ENCODE measurements around the gene CFAP119.

Gene CFAP119

DNA sequence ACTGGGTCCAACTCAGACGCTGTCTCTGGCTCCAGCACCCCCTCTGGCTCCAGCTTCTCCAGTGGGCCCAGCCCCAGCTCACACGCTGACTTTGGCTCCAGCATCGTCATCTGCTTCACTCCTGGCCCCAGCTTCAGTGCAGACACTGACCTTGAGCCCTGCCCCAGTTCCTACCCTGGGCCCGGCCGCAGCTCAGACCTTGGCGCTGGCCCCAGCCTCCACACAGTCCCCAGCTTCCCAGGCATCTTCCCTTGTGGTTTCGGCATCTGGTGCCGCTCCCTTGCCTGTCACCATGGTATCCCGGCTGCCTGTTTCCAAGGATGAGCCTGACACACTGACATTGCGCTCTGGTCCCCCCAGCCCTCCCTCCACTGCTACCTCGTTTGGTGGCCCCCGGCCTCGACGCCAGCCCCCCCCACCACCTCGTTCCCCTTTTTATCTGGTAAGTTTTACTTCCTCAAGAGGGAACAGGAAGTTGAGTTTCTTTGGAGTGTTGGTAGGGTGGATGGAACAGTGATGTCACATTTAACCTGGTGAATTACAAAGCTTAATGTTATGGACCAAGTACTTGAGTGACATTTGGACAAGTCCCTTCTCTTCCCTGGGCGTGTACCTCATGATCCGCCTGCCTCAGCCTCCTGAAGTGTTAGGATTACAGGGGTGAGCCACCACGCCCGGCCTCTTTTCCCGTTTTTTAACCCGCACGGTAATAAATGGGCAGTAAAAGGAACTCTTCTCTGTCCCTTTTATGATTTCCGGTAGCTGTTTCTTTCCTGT, 37.0 kb downstream of the CFAP119 start:
- peak overlapping the region; percentile 41 for H3K27ac ChIP-seq (ENCODE audit: low read depth, low read length)
- peak overlapping the region in 1 of 5 donors; percentile 21 for H3K9ac ChIP-seq (ENCODE audit: low read length in 5 of 5)
- no peaks in the 10 kb centered on the region for H3K27me3 ChIP-seq (ENCODE audit: control insufficient read depth in 5 of 5, insufficient read depth in 4 of 5, low read length in 5 of 5)
- H3K9me3 ChIP-seq (ENCODE audit: control insufficient read depth in 5 of 5, low read length in 5 of 5) = no peaks in the 10 kb centered on the region
- peaks cover 0 to 55% (median 40%) of the 10 kb centered on the region in 5 donors for H3K4me1 ChIP-seq (ENCODE audit: control insufficient read depth in 5 of 5, insufficient read depth in 5 of 5, low read length in 5 of 5)
- H3K36me3 ChIP-seq (ENCODE audit: control insufficient read depth in 5 of 5, insufficient read depth in 5 of 5, low read length in 5 of 5) = peaks cover 7 to 77% (median 69%) of the 10 kb centered on the region in 5 donors
- H3K4me3 ChIP-seq (ENCODE audit: low read depth in 1 of 5, low read length in 5 of 5) = no peak overlapping the region

DNA sequence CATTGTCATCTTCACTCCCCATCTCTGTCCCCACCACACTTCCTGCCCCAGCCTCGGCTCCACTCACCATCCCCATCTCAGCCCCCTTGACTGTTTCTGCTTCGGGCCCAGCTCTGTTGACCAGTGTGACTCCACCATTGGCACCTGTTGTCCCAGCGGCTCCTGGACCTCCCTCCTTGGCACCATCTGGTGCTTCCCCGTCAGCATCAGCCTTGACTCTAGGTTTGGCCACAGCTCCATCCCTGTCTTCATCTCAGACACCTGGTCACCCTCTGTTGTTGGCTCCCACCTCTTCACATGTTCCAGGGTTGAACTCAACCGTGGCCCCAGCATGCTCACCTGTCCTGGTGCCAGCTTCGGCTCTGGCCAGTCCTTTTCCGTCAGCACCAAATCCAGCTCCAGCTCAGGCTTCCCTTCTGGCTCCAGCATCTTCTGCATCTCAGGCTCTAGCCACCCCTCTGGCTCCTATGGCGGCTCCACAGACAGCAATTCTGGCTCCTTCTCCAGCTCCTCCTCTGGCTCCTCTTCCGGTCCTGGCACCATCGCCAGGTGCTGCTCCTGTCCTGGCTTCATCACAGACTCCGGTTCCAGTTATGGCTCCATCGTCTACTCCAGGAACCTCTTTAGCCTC, 38.0 kb downstream of the CFAP119 start:
- H3K4me1 ChIP-seq (ENCODE audit: control insufficient read depth in 5 of 5, insufficient read depth in 5 of 5, low read length in 5 of 5) = peaks cover 0 to 48% (median 32%) of the 10 kb centered on the region in 5 donors
- no peaks in the 10 kb centered on the region for H3K9me3 ChIP-seq (ENCODE audit: control insufficient read depth in 5 of 5, low read length in 5 of 5)
- no peak overlapping the region for H3K4me3 ChIP-seq (ENCODE audit: low read depth in 1 of 5, low read length in 5 of 5)
- no peak overlapping the region for H3K9ac ChIP-seq (ENCODE audit: low read length in 5 of 5)
- H3K36me3 ChIP-seq (ENCODE audit: control insufficient read depth in 5 of 5, insufficient read depth in 5 of 5, low read length in 5 of 5) = peaks cover 7 to 74% (median 65%) of the 10 kb centered on the region in 5 donors
- H3K27ac ChIP-seq (ENCODE audit: low read depth, low read length) = peak overlapping the region; percentile 87
- H3K27me3 ChIP-seq (ENCODE audit: control insufficient read depth in 5 of 5, insufficient read depth in 4 of 5, low read length in 5 of 5) = no peaks in the 10 kb centered on the region

DNA sequence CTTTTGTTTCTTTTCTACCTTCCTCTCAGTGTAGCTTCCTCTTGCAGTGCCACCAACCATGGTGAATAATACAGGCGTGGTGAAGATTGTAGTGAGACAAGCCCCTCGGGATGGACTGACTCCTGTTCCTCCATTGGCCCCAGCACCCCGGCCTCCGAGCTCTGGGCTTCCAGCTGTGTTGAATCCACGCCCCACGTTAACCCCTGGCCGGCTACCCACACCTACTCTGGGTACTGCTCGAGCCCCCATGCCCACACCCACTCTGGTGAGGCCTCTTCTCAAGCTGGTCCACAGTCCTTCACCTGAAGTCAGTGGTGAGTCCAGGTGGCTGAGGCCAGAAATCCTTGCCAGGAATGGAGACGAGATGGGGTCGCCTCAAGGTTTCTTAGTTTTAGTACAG, 38.9 kb downstream of the CFAP119 start:
- Histone ChIP-seq H3K36me3 (ENCODE audit: control insufficient read depth in 5 of 5, insufficient read depth in 5 of 5, low read length in 5 of 5) (peaks cover 7 to 80% (median 67%) of the 10 kb centered on the region in 5 donors), H3K9me3 (ENCODE audit: control insufficient read depth in 5 of 5, low read length in 5 of 5) (no peaks in the 10 kb centered on the region), H3K4me1 (ENCODE audit: control insufficient read depth in 5 of 5, insufficient read depth in 5 of 5, low read length in 5 of 5) (peaks cover 0 to 44% (median 32%) of the 10 kb centered on the region in 5 donors), H3K27me3 (ENCODE audit: control insufficient read depth in 5 of 5, insufficient read depth in 4 of 5, low read length in 5 of 5) (no peaks in the 10 kb centered on the region), H3K4me3 (ENCODE audit: low read depth in 1 of 5, low read length in 5 of 5) (no peak overlapping the region), H3K27ac (ENCODE audit: low read depth, low read length) (peak overlapping the region; percentile 87), H3K9ac (ENCODE audit: low read length in 5 of 5) (peak overlapping the region in 1 of 5 donors; percentile 4)

DNA sequence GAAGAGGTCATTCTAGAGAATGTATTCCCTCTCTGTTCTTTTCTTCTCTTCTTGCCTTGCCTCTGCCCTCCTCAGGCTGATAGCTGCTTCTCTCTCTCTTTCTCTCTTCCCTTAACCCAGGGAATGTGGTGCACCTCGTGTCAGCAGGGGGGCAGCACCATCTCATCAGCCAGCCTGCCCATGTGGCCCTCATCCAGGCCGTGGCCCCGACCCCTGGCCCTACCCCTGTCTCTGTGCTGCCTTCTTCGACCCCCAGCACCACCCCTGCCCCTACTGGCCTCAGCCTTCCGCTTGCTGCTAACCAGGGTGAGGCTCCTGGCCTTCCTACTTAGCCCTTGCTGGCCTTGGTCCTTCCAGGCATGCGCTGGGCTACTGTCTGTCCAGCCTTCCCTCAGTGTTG, 39.4 kb downstream of the CFAP119 start:
- H3K4me3 ChIP-seq (ENCODE audit: low read depth in 1 of 5, low read length in 5 of 5) = no peak overlapping the region
- peaks cover 0 to 44% (median 32%) of the 10 kb centered on the region in 5 donors for H3K4me1 ChIP-seq (ENCODE audit: control insufficient read depth in 5 of 5, insufficient read depth in 5 of 5, low read length in 5 of 5)
- H3K9me3 ChIP-seq (ENCODE audit: control insufficient read depth in 5 of 5, low read length in 5 of 5) = no peaks in the 10 kb centered on the region
- no peaks in the 10 kb centered on the region for H3K27me3 ChIP-seq (ENCODE audit: control insufficient read depth in 5 of 5, insufficient read depth in 4 of 5, low read length in 5 of 5)
- H3K27ac ChIP-seq (ENCODE audit: low read depth, low read length) = peak overlapping the region; percentile 87
- H3K36me3 ChIP-seq (ENCODE audit: control insufficient read depth in 5 of 5, insufficient read depth in 5 of 5, low read length in 5 of 5) = peaks cover 7 to 85% (median 70%) of the 10 kb centered on the region in 5 donors
- H3K9ac ChIP-seq (ENCODE audit: low read length in 5 of 5) = peak overlapping the region in 1 of 5 donors; percentile 4

DNA sequence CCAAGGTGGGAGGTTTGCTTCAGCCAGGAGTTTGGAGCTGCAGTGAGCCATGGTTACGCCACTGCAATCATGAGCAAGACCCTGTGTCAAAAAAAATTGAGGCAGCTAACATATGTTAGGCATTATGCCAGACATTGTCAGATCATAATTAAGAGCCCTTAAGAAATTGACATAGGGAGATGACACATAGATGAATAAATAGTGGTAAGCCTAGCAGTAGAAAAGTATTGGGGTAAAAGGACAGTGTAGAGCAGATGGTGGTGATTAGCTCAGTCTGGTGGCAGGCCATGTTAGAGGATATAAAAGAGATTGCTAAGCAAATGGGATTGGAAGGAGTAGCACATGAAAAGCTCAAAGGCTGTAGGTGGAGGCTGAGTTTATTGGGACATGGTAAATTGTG, 40.3 kb downstream of the CFAP119 start:
- no peak overlapping the region for H3K4me3 ChIP-seq (ENCODE audit: low read depth in 1 of 5, low read length in 5 of 5)
- peaks cover 14 to 93% (median 78%) of the 10 kb centered on the region in 5 donors for H3K36me3 ChIP-seq (ENCODE audit: control insufficient read depth in 5 of 5, insufficient read depth in 5 of 5, low read length in 5 of 5)
- H3K27ac ChIP-seq (ENCODE audit: low read depth, low read length) = peak overlapping the region; percentile 87
- peak overlapping the region in 1 of 5 donors; percentile 4 for H3K9ac ChIP-seq (ENCODE audit: low read length in 5 of 5)
- no peaks in the 10 kb centered on the region for H3K9me3 ChIP-seq (ENCODE audit: control insufficient read depth in 5 of 5, low read length in 5 of 5)
- no peaks in the 10 kb centered on the region for H3K27me3 ChIP-seq (ENCODE audit: control insufficient read depth in 5 of 5, insufficient read depth in 4 of 5, low read length in 5 of 5)
- peaks cover 0 to 44% (median 30%) of the 10 kb centered on the region in 5 donors for H3K4me1 ChIP-seq (ENCODE audit: control insufficient read depth in 5 of 5, insufficient read depth in 5 of 5, low read length in 5 of 5)

DNA sequence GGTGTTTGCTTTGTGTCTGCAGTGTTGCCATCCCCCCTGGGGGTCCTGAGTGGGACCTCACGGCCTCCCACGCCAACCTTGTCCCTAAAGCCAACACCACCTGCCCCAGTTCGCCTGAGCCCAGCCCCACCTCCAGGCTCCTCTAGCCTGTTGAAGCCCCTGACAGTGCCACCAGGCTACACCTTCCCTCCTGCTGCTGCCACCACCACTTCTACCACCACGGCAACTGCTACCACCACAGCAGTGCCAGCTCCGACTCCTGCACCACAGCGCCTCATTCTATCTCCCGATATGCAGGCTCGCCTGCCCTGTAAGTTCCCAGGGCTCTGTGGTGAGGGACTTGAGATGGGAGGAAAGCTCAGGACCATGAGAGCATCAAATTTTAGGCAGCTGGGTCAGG, 40.7 kb downstream of the CFAP119 start:
- peak overlapping the region; percentile 67 for H3K27ac ChIP-seq (ENCODE audit: low read depth, low read length)
- no peaks in the 10 kb centered on the region for H3K27me3 ChIP-seq (ENCODE audit: control insufficient read depth in 5 of 5, insufficient read depth in 4 of 5, low read length in 5 of 5)
- no peak overlapping the region for H3K4me3 ChIP-seq (ENCODE audit: low read depth in 1 of 5, low read length in 5 of 5)

DNA sequence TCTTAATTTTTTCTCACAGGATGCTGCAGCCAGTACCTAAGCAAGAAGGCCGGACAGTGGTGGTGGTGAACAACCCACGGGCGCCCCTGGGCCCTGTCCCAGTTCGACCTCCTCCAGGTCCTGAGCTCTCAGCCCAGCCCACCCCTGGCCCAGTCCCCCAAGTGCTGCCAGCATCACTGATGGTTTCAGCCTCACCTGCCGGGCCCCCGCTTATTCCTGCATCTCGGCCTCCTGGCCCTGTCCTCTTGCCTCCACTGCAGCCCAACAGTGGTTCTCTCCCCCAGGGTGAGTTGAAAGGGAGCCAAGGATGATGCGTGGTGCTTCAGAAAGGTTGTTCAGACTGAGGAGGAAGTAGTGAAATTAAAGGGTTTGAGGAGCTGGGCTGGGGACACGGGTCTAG, 41.2 kb downstream of the CFAP119 start:
- no peak overlapping the region for H3K9ac ChIP-seq (ENCODE audit: low read length in 5 of 5)
- H3K27ac ChIP-seq (ENCODE audit: low read depth, low read length) = peak overlapping the region; percentile 67
- H3K4me1 ChIP-seq (ENCODE audit: control insufficient read depth in 5 of 5, insufficient read depth in 5 of 5, low read length in 5 of 5) = peaks cover 0 to 39% (median 24%) of the 10 kb centered on the region in 5 donors
- H3K9me3 ChIP-seq (ENCODE audit: control insufficient read depth in 5 of 5, low read length in 5 of 5) = no peaks in the 10 kb centered on the region
- H3K27me3 ChIP-seq (ENCODE audit: control insufficient read depth in 5 of 5, insufficient read depth in 4 of 5, low read length in 5 of 5) = no peaks in the 10 kb centered on the region
- H3K4me3 ChIP-seq (ENCODE audit: low read depth in 1 of 5, low read length in 5 of 5) = no peak overlapping the region
- H3K36me3 ChIP-seq (ENCODE audit: control insufficient read depth in 5 of 5, insufficient read depth in 5 of 5, low read length in 5 of 5) = peaks cover 16 to 94% (median 85%) of the 10 kb centered on the region in 5 donors

More for the DNA sequence above, 40.7 kb downstream of the CFAP119 start:
- H3K4me1 ChIP-seq (ENCODE audit: control insufficient read depth in 5 of 5, insufficient read depth in 5 of 5, low read length in 5 of 5) = peaks cover 0 to 40% (median 25%) of the 10 kb centered on the region in 5 donors
- H3K9ac ChIP-seq (ENCODE audit: low read length in 5 of 5) = no peak overlapping the region
- H3K36me3 ChIP-seq (ENCODE audit: control insufficient read depth in 5 of 5, insufficient read depth in 5 of 5, low read length in 5 of 5) = peaks cover 16 to 94% (median 83%) of the 10 kb centered on the region in 5 donors
- H3K9me3 ChIP-seq (ENCODE audit: control insufficient read depth in 5 of 5, low read length in 5 of 5) = no peaks in the 10 kb centered on the region

DNA sequence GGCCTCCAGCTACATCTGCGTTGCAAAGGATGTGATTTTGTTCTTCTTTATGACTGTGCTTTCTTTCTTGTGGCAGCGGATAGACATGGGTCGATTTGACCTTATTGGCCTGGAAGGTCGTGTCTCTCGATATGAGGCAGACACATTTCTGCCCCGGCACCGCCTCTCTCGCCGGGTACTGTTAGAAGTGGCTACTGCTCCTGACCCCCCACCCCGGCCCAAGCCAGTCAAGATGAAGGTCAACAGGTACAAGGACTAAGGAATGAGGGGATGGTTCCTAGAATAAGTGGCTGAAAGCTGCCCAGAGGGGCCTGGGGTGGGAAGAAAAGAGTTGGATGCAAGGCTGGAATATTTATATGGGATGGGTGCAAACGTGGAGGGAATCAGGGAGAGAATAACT, 41.8 kb downstream of the CFAP119 start:
- Histone ChIP-seq H3K9me3 (ENCODE audit: control insufficient read depth in 5 of 5, low read length in 5 of 5) (no peaks in the 10 kb centered on the region), H3K36me3 (ENCODE audit: control insufficient read depth in 5 of 5, insufficient read depth in 5 of 5, low read length in 5 of 5) (peaks cover 16 to 94% (median 83%) of the 10 kb centered on the region in 5 donors)

DNA sequence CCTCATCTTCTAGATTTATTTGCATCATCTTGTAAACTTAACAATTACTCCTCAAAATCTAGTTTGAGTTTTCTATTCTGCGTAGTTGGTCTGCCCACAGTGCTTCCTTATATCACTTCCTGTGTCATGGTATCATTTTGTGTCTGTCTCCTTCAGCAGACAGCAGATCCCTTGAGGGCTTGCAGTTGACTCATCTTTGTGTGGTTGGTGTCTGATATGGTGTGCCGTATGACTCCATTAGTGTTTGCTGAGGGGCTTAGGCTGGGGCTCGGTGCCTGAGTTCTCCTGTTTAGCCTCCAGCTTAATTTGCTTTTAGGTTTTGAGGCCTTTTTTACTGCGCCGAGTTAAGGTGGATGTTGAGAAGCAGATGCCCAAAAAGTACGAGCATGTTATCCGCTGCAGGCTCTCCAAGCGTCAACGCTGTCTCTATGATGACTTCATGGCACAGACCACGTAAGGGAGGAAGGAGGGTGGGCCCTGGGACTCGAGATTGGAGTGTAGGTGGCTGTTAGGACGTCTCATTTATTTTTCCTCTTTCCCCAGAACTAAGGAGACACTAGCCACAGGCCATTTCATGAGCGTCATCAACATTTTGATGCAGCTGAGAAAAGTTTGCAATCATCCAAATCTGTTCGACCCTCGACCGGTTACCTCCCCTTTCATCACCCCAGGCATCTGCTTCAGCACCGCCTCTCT, 46.0 kb downstream of the CFAP119 start:
- peaks cover 30 to 89% (median 76%) of the 10 kb centered on the region in 5 donors for H3K36me3 ChIP-seq (ENCODE audit: control insufficient read depth in 5 of 5, insufficient read depth in 5 of 5, low read length in 5 of 5)
- peak overlapping the region in 1 of 5 donors; percentile 3 for H3K9ac ChIP-seq (ENCODE audit: low read length in 5 of 5)
- no peak overlapping the region for H3K4me3 ChIP-seq (ENCODE audit: low read depth in 1 of 5, low read length in 5 of 5)
- peak overlapping the region; percentile 67 for H3K27ac ChIP-seq (ENCODE audit: low read depth, low read length)
- no peaks in the 10 kb centered on the region for H3K27me3 ChIP-seq (ENCODE audit: control insufficient read depth in 5 of 5, insufficient read depth in 4 of 5, low read length in 5 of 5)
- no peaks in the 10 kb centered on the region for H3K9me3 ChIP-seq (ENCODE audit: control insufficient read depth in 5 of 5, low read length in 5 of 5)
- H3K4me1 ChIP-seq (ENCODE audit: control insufficient read depth in 5 of 5, insufficient read depth in 5 of 5, low read length in 5 of 5) = peaks cover 0 to 15% (median under 1%) of the 10 kb centered on the region in 5 donors

More for the DNA sequence above, 41.8 kb downstream of the CFAP119 start:
- Histone ChIP-seq H3K4me3 (ENCODE audit: low read depth in 1 of 5, low read length in 5 of 5) (no peak overlapping the region), H3K27me3 (ENCODE audit: control insufficient read depth in 5 of 5, insufficient read depth in 4 of 5, low read length in 5 of 5) (no peaks in the 10 kb centered on the region), H3K9ac (ENCODE audit: low read length in 5 of 5) (no peak overlapping the region), H3K4me1 (ENCODE audit: control insufficient read depth in 5 of 5, insufficient read depth in 5 of 5, low read length in 5 of 5) (peaks cover 0 to 36% (median 22%) of the 10 kb centered on the region in 5 donors), H3K27ac (ENCODE audit: low read depth, low read length) (no peak overlapping the region)
